DMS79 treated with DMSO at 0.1 percent for 48 hours (cell line): Measurements from ENCODE around the gene BNIP2.
"Not testable (repeated sequence)": the region's sequence is repeated elsewhere in the genome, so short reads cannot be mapped to it uniquely, and the experiment has no call there.

Experiments
- DNase-seq: peaks from one replicate; lab custom pipeline; 2025; lab: John Stamatoyannopoulos, UW

The BNIP2 gene, protein sequence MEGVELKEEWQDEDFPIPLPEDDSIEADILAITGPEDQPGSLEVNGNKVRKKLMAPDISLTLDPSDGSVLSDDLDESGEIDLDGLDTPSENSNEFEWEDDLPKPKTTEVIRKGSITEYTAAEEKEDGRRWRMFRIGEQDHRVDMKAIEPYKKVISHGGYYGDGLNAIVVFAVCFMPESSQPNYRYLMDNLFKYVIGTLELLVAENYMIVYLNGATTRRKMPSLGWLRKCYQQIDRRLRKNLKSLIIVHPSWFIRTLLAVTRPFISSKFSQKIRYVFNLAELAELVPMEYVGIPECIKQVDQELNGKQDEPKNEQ

DNA sequence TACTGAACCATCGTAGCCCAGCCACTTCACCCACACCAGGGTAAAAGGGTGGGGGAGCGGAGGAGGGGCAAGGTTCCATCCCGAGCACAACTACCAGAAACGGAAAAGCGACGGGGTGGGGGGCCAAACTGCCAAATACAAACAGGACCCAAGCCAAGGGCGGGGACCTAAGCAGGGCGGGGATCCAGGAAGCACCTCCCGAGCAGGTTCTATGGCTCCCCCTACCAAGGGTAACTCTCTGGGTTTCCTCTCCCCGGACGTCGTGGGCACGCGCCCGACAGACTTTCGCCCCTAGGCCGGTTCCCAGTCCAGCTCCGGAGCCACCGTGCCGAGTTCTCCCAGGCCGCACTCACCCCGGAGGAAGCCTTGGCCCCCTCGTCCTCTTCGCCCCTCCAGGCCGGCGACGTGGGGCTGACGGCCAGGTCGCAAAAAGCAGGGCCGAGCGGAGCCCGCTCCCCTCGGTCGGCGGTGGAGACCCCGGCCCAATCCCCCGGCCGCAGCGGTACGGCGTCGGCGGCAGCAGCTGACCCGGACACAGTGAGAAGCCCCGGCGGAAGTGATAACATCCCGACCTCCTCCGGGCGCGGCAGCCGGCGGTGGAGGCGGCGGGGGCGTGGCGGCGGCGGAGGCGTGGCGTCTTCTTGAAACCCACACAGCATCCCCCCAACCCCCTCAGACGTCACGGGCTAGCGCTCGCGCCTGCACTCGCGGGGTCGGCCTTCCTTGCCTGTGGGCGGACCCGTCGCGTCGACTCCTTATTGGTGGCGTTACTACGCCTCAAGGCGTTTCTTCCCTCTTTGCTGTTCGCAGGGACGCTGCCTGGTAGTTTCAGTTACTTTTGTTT is at the start of gene BNIP2:
BNIP2 (minus strand) TSS at position 539 of the 844 bp plus-strand sequence. CDS start 6,863 bp downstream, outside the sequence.
- DNase-seq: peak; percentile 72

DNA sequence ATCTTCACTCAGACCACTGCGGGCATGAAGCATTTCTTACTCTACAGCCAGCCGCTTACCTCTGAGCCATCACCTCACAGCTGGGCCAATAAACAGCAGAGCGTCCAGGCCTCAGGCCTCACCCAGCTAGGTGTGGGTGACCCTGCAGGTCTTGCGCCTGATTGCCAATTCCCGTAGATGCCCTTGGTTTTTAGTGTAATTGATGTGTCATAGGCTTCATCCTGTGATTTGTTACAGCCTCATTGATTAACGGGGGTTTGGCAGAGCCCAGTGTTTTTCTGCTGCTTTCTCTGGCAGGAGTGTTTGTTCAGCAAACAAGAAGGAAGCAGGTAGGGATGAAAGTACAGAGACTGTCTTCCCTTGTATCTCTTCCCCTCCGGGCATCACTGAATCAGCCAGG is 49.6 kb upstream of the BNIP2 start:
- DNase-seq: no peak

GRCh38 chr15:59736181-59736580 is 47.1 kb upstream of the BNIP2 start:
- no peak for DNase-seq

DNA sequence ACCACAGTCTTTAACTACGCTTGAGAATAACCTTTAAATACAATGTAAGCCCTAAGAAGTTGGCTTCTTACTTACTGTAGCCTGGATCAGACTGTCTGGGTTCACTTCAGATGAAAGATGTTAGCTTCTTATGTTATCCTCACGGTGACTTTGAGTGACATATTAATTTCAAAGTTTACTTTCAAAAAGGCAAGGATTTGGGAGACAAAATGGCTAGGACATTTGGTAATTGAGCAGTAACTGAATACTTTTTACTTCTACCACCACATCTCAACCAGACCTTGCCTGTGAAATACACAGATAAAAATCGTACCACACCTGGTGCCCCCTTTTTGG is 36.0 kb upstream of the BNIP2 start:
- no peak for DNase-seq

DNA sequence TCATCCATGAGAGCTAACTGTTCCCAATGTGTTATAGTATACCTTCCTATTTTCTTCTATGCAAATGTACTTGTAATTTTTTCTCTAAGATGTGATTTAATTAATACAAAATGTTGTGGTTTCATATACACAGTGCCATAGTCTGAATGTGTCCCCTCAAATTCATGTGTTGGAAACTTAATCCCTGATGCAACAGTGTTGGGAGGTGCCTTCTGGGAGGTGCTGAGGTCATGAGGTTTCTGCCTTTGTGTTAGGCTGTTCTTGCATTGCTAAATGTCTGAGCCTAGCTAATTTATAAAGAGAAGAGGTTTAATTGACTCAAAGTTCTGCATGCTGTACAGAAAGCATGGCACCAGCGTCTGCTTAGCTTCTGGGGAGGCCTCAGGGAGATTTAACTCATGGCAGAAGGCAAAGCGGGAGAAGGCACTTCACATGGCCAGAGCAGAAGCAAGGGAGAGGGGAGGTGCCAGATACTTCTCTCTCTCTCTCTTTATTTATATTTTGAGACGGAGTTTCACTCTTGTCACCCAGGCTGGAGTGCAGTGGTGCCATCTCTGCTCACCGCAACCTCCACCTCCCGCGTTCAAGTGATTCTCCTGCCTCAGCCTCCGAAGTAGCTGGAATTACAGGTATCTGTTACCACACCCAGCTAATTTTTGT is 34.7 kb upstream of the BNIP2 start:
- no peak for DNase-seq

GRCh38 chr15:59722476-59722875 is 33.4 kb upstream of the BNIP2 start:
- no peak for DNase-seq

GRCh38 chr15:59722037-59722436 is 32.9 kb upstream of the BNIP2 start:
- no peak for DNase-seq

- DNase-seq: no peak
Observed at GRCh38 chr15:59721411-59721810, 32.3 kb upstream of the BNIP2 start.

DNA sequence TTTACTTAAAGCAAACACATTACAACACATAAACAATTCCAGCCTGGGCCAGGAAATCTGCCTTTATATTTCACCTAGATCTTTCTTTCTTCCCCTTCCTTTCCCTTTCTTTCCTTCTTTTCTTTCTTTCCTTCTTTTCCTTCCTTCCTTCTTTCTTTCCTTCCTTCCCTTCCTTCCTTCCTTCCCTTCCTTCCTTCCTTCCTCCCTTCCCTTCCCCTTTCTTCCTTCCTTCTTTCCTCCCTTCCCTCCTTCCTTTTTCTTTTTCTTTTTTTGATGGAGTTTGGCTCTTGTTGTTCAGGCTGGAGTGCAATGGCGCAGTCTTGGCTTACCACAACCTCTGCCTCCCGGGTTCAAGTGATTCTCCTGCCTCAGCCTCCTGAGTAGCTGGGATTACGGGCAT is 24.1 kb upstream of the BNIP2 start:
- no peak for DNase-seq

- DNase-seq: no peak
Observed at GRCh38 chr15:59711451-59712243, 22.5 kb upstream of the BNIP2 start.

GRCh38 chr15:59707619-59708018 is 18.5 kb upstream of the BNIP2 start:
- DNase-seq: no peak

- no peak for DNase-seq
Observed at GRCh38 chr15:59703979-59704796, 15.1 kb upstream of the BNIP2 start.

DNA sequence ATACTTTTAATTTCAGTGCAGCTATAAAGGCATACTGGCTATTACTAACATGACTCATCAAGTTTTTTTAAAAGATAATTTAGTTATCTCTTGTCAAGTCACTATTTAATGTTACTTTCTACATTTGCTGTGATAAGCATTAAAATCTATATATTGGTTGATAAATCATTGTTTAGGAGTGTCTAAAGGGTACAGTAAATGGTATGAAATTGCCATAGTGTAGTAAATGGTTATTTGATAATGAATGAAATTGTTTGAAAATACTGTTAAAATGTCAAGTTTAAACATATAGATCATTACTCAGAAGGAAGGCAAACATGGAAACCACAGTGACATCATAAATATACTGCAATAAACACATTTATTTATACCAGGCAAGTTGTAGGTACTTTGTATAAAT is 13.2 kb upstream of the BNIP2 start:
- no peak for DNase-seq

- no peak for DNase-seq
Observed at GRCh38 chr15:59701880-59702279, 12.8 kb upstream of the BNIP2 start.

GRCh38 chr15:59699810-59700431 is 10.8 kb upstream of the BNIP2 start:
- no peak for DNase-seq

DNA sequence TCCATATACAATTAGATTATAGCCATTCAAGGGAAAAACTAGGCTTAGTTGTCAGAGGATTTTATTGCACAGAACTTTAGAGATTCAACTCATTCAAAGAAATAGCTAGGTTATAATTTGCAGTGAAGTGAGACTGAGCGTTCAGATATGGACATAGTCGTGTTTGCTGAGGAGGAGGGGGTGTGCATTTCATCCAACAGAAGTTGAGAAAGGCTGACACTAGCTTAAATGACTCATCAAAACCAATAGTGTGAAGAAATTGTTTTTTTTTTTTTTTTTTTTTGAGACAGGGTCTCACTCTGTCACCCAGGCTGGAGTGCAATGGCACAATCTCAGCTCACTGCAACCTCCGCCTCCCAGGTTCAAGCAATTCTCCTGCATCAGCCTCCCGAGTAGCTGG is 8.9 kb upstream of the BNIP2 start:
- not testable (repeated sequence) for DNase-seq

- DNase-seq: no peak
Observed at GRCh38 chr15:59696332-59696731, 7.2 kb upstream of the BNIP2 start.

DNA sequence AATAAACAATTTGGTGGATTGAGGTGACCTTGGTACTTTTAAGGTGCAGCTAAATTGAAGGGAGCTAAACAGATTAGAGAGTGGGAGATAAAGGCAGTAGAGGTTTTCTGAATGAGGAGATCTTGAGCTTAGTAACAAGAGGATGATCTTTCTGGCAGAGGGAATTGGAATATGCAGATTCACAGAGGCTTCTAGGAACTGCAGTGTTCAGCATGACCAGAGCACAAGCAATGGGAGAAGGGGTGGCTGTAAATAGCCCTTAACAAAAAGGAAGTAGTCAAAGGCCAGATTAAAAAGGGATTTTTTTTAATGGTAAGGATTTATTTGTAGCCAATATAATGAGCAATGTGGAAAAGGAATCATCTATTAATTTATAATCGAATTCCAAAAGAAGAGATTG is 5.7 kb upstream of the BNIP2 start:
- no peak for DNase-seq

DNA sequence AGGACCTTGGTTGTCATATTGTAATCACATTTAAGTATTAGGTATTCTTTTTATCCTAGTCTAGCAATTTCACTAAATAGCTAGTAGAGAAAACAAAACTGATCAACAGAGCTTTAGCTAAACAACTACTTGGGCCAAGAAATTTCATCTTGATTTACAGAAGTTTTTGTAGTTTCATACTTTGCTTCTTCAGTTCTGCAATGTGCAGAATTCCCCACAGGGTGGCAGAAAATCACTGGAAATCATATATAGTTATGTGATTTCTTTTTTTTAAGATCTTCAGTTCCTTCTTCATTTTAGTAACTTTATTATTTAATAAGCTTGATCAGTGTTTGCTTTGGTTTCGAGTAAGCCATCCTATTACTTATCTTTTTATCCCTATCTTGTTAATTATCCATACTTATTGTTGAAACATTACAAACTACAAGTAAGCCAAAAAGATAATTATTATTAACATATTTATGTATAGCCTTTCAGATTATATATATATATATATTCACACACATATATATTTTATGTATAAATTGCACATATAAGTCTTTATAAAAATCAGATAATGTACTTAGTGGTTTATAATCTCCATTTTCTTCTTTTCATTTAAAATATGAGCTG is 2.2 kb upstream of the BNIP2 start:
- DNase-seq: peak; percentile 17

- peak; percentile 16 for DNase-seq
Observed at GRCh38 chr15:59689626-59690236, 611 bp upstream of the BNIP2 start.
